Astrocyte (in vitro differentiated cells and primary cell): ENCODE data around the gene KCNQ1. TPM values are rescaled to one million over a fixed set of nuclear protein-coding genes. Genes with fewer than 3 reads are reported as not detected.

Experiments used
- DNase-seq: peaks from one replicate; pipeline ENCODE4 v3.0.0-alpha.2; 2010; ENCODE audit warnings: low read depth
- FAIRE-seq: peaks from 2 replicates; lab custom pipeline; 2011; peaks lifted over from hg19 to GRCh38; lab: Jason Lieb, UNC
- H2AFZ ChIP-seq: 2 replicates; pipeline ENCODE4 v1.6.0; 2012; ENCODE audit warnings: low read depth, low read length, inconsistent platforms
- H3K27ac ChIP-seq: 2 replicates; pipeline ENCODE4 v1.5.1; 2011; ENCODE audit warnings: low read depth, low read length, inconsistent platforms
- H3K27me3 ChIP-seq: 2 replicates; pipeline ENCODE4 v1.6.0; 2011; ENCODE audit warnings: low read length, inconsistent platforms; ENCODE audit not compliant: insufficient read depth
- H3K36me3 ChIP-seq: 2 replicates; pipeline ENCODE4 v1.5.1; 2011; ENCODE audit warnings: low read length, inconsistent platforms; ENCODE audit not compliant: insufficient read depth
- H3K4me1 ChIP-seq: 2 replicates; pipeline ENCODE4 v1.5.1; 2011; ENCODE audit warnings: low read length, inconsistent platforms; ENCODE audit not compliant: insufficient read depth
- H3K4me2 ChIP-seq: 2 replicates; pipeline ENCODE4 v1.6.0; 2012; ENCODE audit warnings: low read length, inconsistent platforms
- H3K4me3 ChIP-seq: 2 replicates; pipeline ENCODE4 v1.5.1; 2011; ENCODE audit warnings: low read depth, mild to moderate bottlenecking, low read length, inconsistent platforms; ENCODE audit not compliant: insufficient read depth
- H3K79me2 ChIP-seq: 2 replicates; pipeline ENCODE4 v1.6.0; 2012; ENCODE audit warnings: mild to moderate bottlenecking, low read length, inconsistent platforms; ENCODE audit not compliant: insufficient read depth
- H3K9ac ChIP-seq: 2 replicates; pipeline ENCODE4 v1.6.0; 2012; ENCODE audit warnings: mild to moderate bottlenecking, low read length, inconsistent platforms
- H3K9me3 ChIP-seq: 2 replicates; pipeline ENCODE4 v1.5.1; 2012; ENCODE audit warnings: low read depth, mild to moderate bottlenecking, low read length, inconsistent platforms; ENCODE audit not compliant: insufficient read depth
- H4K20me1 ChIP-seq: 2 replicates; pipeline ENCODE4 v1.6.0; 2012; ENCODE audit warnings: low read length, inconsistent platforms; ENCODE audit not compliant: insufficient read depth
- H3K27ac Mint-ChIP-seq: one replicate; pipeline ENCODE4 v1.8.0; 2021; ENCODE audit warnings: mild to moderate bottlenecking, mixed read lengths; ENCODE audit not compliant: unreplicated experiment
- H3K27me3 Mint-ChIP-seq: one replicate; pipeline ENCODE4 v1.8.0; 2021; ENCODE audit warnings: low read depth, mixed read lengths; ENCODE audit not compliant: unreplicated experiment
- H3K36me3 Mint-ChIP-seq: one replicate; pipeline ENCODE4 v1.8.0; 2021; ENCODE audit warnings: low read depth, mixed read lengths; ENCODE audit not compliant: unreplicated experiment
- H3K4me1 Mint-ChIP-seq: one replicate; pipeline ENCODE4 v1.8.0; 2021; ENCODE audit warnings: low read depth, mixed read lengths; ENCODE audit not compliant: unreplicated experiment
- H3K4me3 Mint-ChIP-seq: one replicate; pipeline ENCODE4 v1.8.0; 2021; ENCODE audit warnings: mild to moderate bottlenecking, moderate library complexity, mixed read lengths; ENCODE audit not compliant: unreplicated experiment
- H3K9me3 Mint-ChIP-seq: one replicate; pipeline ENCODE4 v1.8.0; 2021; ENCODE audit warnings: mild to moderate bottlenecking, mixed read lengths; ENCODE audit not compliant: unreplicated experiment
- EZH2 ChIP-seq: IDR thresholded peaks from 2 replicates; pipeline ENCODE4 v1.6.1; 2012; ENCODE audit warnings: mild to moderate bottlenecking, low read length, inconsistent platforms; ENCODE audit not compliant: insufficient read depth
- total RNA-seq: library from RNA; stranded (reverse); gene quantifications from 2 replicates; pipeline ENCODE4 v1.2.1, GENCODE V29; 2021
- TF ChIP-seq, protein P1 (sequence below): IDR thresholded peaks from 2 replicates; pipeline ENCODE4 v1.5.1; 2011; ENCODE audit warnings: low read depth, mild to moderate bottlenecking, inconsistent platforms, low read length, moderate library complexity; ENCODE audit not compliant: insufficient read depth

KCNQ1 gene
- total RNA-seq, 1 donor from 2014 or later = not detected

- peaks cover 51% of the 10 kb centered on the region for H3K27me3 Mint-ChIP-seq
- peaks cover 10% of the 10 kb centered on the region for H3K27me3 ChIP-seq
- DNase-seq (no peak), FAIRE-seq (no peak)
- no peaks in the 10 kb centered on the region for H4K20me1 ChIP-seq
- TF ChIP-seq, protein P1, sequence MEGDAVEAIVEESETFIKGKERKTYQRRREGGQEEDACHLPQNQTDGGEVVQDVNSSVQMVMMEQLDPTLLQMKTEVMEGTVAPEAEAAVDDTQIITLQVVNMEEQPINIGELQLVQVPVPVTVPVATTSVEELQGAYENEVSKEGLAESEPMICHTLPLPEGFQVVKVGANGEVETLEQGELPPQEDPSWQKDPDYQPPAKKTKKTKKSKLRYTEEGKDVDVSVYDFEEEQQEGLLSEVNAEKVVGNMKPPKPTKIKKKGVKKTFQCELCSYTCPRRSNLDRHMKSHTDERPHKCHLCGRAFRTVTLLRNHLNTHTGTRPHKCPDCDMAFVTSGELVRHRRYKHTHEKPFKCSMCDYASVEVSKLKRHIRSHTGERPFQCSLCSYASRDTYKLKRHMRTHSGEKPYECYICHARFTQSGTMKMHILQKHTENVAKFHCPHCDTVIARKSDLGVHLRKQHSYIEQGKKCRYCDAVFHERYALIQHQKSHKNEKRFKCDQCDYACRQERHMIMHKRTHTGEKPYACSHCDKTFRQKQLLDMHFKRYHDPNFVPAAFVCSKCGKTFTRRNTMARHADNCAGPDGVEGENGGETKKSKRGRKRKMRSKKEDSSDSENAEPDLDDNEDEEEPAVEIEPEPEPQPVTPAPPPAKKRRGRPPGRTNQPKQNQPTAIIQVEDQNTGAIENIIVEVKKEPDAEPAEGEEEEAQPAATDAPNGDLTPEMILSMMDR = no peak
- no peak for TF ChIP-seq EZH2
- H3K9me3 ChIP-seq = no peaks in the 10 kb centered on the region
- no peak overlapping the region for H3K9ac ChIP-seq
- no peak overlapping the region for H3K4me3 Mint-ChIP-seq
- no peak overlapping the region for H3K4me3 ChIP-seq
- peaks cover 9% of the 10 kb centered on the region for H3K9me3 Mint-ChIP-seq
- no peaks in the 10 kb centered on the region for H3K4me1 Mint-ChIP-seq
- no peaks in the 10 kb centered on the region for H3K79me2 ChIP-seq
- no peaks in the 10 kb centered on the region for H3K4me1 ChIP-seq
- no peak overlapping the region for H3K27ac ChIP-seq
- H3K36me3 ChIP-seq = no peaks in the 10 kb centered on the region
- H3K27ac Mint-ChIP-seq = no peak overlapping the region
- no peaks in the 10 kb centered on the region for H3K36me3 Mint-ChIP-seq
- no peak overlapping the region for H2AFZ ChIP-seq
- no peak overlapping the region for H3K4me2 ChIP-seq
These were observed 8.7 kb upstream of the KCNQ1 start for GRCh38 chr11:2436013-2436520.

DNA sequence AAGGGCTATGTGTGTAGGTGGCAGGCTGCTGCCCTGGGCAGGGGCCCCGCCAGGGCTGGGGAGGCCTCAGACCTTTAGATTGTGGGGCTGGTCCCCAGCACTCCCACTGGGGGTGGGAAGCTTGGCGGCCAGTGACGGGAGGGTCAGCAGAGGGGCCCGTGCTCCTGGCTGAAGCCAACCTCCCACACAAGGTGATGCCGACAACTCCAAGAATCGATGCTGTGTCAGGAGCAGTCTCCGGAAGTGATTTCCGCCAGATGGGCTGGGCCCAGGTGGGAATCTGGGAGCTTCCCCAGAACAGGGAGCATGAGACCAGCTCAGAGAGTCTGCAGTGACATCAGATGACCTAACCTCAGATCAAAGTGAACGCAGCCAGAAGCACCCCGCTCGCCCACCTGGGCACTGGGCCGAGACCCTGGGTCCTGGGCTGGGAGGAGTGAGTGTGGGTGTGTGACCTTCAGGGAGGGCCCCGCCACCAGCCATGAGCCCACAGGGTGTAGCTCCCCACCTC, 8.2 kb upstream of the KCNQ1 start:
- no peak overlapping the region for H3K27ac ChIP-seq
- H3K4me1 Mint-ChIP-seq = no peaks in the 10 kb centered on the region
- no peak overlapping the region for H3K27ac Mint-ChIP-seq
- no peaks in the 10 kb centered on the region for H3K9me3 ChIP-seq
- H3K4me1 ChIP-seq = no peaks in the 10 kb centered on the region
- no peak overlapping the region for H3K4me3 ChIP-seq
- no peaks in the 10 kb centered on the region for H3K36me3 Mint-ChIP-seq
- no peak for TF ChIP-seq EZH2
- TF ChIP-seq, protein P1 = no peak
- H3K79me2 ChIP-seq = no peaks in the 10 kb centered on the region
- no peak overlapping the region for H3K4me2 ChIP-seq
- H3K9ac ChIP-seq = no peak overlapping the region
- no peaks in the 10 kb centered on the region for H4K20me1 ChIP-seq
- no peaks in the 10 kb centered on the region for H3K36me3 ChIP-seq
- no peak overlapping the region for H2AFZ ChIP-seq
- DNase-seq = no peak
- peaks cover 9% of the 10 kb centered on the region for H3K9me3 Mint-ChIP-seq
- no peak overlapping the region for H3K4me3 Mint-ChIP-seq
- FAIRE-seq = no peak
- peaks cover 10% of the 10 kb centered on the region for H3K27me3 ChIP-seq
- peaks cover 50% of the 10 kb centered on the region for H3K27me3 Mint-ChIP-seq

- FAIRE-seq = no peak
- Histone ChIP-seq H3K9me3 (peaks cover under 1% of the 10 kb centered on the region), H3K27me3 (peaks cover 12% of the 10 kb centered on the region), H3K27ac (no peak overlapping the region), H4K20me1 (no peaks in the 10 kb centered on the region), H3K36me3 (no peaks in the 10 kb centered on the region), H3K4me1 (no peaks in the 10 kb centered on the region), H2AFZ (no peak overlapping the region), H3K9ac (no peak overlapping the region), H3K79me2 (no peaks in the 10 kb centered on the region), H3K4me3 (no peak overlapping the region), H3K4me2 (no peak overlapping the region)
- peaks cover 55% of the 10 kb centered on the region for H3K27me3 Mint-ChIP-seq
- H3K27ac Mint-ChIP-seq = no peak overlapping the region
- peaks cover 9% of the 10 kb centered on the region for H3K9me3 Mint-ChIP-seq
- H3K36me3 Mint-ChIP-seq = no peaks in the 10 kb centered on the region
- no peak overlapping the region for H3K4me3 Mint-ChIP-seq
- DNase-seq = no peak
- TF ChIP-seq, protein P1 = no peak
- no peak for TF ChIP-seq EZH2
- no peaks in the 10 kb centered on the region for H3K4me1 Mint-ChIP-seq
These were observed 7.3 kb upstream of the KCNQ1 start for GRCh38 chr11:2437516-2437915.
